NCI-H2107 treated with DMSO at 0.1 percent for 48 hours (cell line): Measurements from ENCODE around the gene ECE2.

Source experiments
- DNase-seq: peaks from one replicate; lab custom pipeline; 2025; ENCODE audit not compliant: unreplicated experiment; lab: John Stamatoyannopoulos, UW

Gene ECE2

GRCh38 chr3:184275961-184276910, at the start of gene ECE2:
TSS of gene ECE2 (plus strand) at chr3:184276022. CDS start at chr3:184276154, 132 bp downstream.
- no peak for DNase-seq

- DNase-seq, result peak; percentile 54
These were observed 48.3 kb upstream of the ECE2 start for GRCh38 chr3:184227481-184227935.

- no peak for DNase-seq
These were observed 47.3 kb upstream of the ECE2 start for GRCh38 chr3:184228376-184229137.

GRCh38 chr3:184229394-184230080, 46.3 kb upstream of the ECE2 start, which contains the start of gene VWA5B2:
TSS of gene VWA5B2 (plus strand) at chr3:184229585. CDS start at chr3:184230529, 944 bp downstream.
- DNase-seq, result peak; percentile 79

- DNase-seq, result no peak
These were observed 45.7 kb upstream of the ECE2 start for GRCh38 chr3:184230081-184230602.

GRCh38 chr3:184230603-184231528, 45.0 kb upstream of the ECE2 start:
- peak; percentile 79 for DNase-seq

- peak; percentile 63 for DNase-seq
These were observed 44.2 kb upstream of the ECE2 start for GRCh38 chr3:184231671-184232070.

- no peak for DNase-seq
These were observed 42.5 kb upstream of the ECE2 start for GRCh38 chr3:184233127-184233843.

- DNase-seq, result no peak
These were observed 41.6 kb upstream of the ECE2 start for GRCh38 chr3:184234224-184234623.

GRCh38 chr3:184234671-184235380, 41.0 kb upstream of the ECE2 start:
- DNase-seq, result no peak

GRCh38 chr3:184235381-184236032, 40.3 kb upstream of the ECE2 start:
- peak; percentile 41 for DNase-seq

GRCh38 chr3:184236033-184236410, 39.8 kb upstream of the ECE2 start:
- DNase-seq, result no peak

GRCh38 chr3:184236636-184237035, 39.2 kb upstream of the ECE2 start:
- no peak for DNase-seq

GRCh38 chr3:184237211-184237610, 38.6 kb upstream of the ECE2 start:
- no peak for DNase-seq

- DNase-seq, result no peak
These were observed 38.0 kb upstream of the ECE2 start for GRCh38 chr3:184237807-184238206.

- DNase-seq, result no peak
These were observed 37.5 kb upstream of the ECE2 start for GRCh38 chr3:184238246-184238818.

GRCh38 chr3:184239221-184239620, 36.6 kb upstream of the ECE2 start:
- DNase-seq, result no peak

GRCh38 chr3:184239708-184240107, 36.1 kb upstream of the ECE2 start:
- DNase-seq, result no peak
